ENCODE results near the gene ADAMTS18.
A peak's percentile ranks its signal among the peaks of the same experiment; 100 is the strongest.
"Not testable (repeated sequence)": the region's sequence is repeated elsewhere in the genome, so short reads cannot be mapped to it uniquely, and the experiment has no call there.

Gene ADAMTS18

DNA sequence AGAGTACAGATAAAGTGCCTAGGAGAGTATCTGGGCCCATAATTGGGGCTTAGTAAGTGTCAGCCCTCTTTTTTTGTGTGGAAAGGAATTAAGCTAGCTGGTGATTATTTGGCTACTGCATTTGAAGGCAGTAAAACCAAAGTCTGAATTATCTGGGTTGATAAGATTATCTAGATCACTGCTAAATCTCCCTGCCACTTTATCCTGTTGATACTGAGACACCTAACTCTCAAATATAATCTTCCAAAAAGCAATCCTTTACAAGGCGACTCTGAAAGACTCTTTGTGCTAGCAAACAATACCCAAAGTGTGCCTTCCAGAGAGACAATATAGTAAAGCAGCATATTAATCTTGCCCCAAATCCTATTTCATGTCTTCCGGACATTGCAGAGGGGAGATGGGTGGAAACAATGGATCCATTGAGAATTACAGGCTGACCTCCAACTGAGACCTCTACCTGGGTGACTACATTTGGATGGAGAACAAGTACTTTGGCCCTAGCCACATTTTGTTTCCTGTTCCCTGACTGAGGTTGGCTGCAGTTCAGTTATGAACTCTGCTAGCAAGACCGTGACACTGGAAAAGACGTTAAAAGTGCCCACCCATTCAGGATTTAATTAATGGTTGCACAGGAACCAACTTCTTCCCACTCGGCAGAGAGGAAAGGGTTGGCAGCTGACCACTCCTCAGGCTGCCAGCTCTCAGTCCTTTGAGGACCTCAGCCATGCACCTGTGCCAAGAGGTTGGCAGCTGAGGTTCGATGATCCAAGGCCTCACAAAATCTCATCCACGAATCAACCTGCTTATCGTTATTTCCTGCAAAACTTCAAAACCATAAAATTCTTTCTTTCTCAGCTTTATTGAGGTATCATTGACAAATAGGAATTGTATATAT, 163.1 kb downstream of the ADAMTS18 start:
- Histone ChIP-seq H3K4me1 (ENCODE audit: control insufficient read depth, insufficient read depth, low read length) (no peaks in the 10 kb centered on the region), H3K9ac (ENCODE audit: low read length in 2 of 2) (no peak overlapping the region), H3K9me3 (ENCODE audit: control insufficient read depth in 2 of 2, low read length in 2 of 2) (peaks cover 0 to 6% of the 10 kb centered on the region in 2 donors), H3K27me3 (ENCODE audit: control insufficient read depth in 1 of 2, insufficient read depth in 2 of 2, low read length in 2 of 2) (no peaks in the 10 kb centered on the region), H3K36me3 (ENCODE audit: control insufficient read depth in 2 of 2, insufficient read depth in 2 of 2, low read length in 2 of 2) (no peaks in the 10 kb centered on the region), H3K27ac (ENCODE audit: low read length) (no peak overlapping the region), H3K4me3 (ENCODE audit: low read length in 2 of 2) (no peak overlapping the region)

DNA sequence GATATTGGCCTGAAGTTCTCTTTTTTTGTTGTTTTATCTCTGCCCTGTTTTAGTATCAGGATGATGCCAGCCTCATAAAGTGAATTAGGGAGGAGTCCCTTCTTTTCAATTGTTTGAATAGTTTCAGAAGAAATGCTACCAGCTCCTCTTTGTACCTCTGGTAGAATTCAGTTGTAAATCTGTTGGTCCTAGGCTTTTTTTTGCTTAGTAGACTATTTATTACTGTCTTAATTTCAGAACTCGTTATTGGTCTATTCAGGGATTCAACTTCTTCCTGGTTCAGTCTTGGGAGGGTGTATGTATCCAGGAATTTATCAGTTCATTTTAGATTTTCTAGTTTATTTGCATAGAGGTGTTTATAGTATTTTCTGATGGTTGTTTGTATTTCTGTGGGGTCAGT, 168.6 kb downstream of the ADAMTS18 start:
- H3K9me3 ChIP-seq (ENCODE audit: control insufficient read depth in 2 of 2, low read length in 2 of 2); H3K4me1 ChIP-seq (ENCODE audit: control insufficient read depth, insufficient read depth, low read length); H3K27ac ChIP-seq (ENCODE audit: low read length); H3K27me3 ChIP-seq (ENCODE audit: control insufficient read depth in 1 of 2, insufficient read depth in 2 of 2, low read length in 2 of 2); H3K4me3 ChIP-seq (ENCODE audit: low read length in 2 of 2); H3K36me3 ChIP-seq (ENCODE audit: control insufficient read depth in 2 of 2, insufficient read depth in 2 of 2, low read length in 2 of 2); H3K9ac ChIP-seq (ENCODE audit: low read length in 2 of 2): not testable (repeated sequence)

DNA sequence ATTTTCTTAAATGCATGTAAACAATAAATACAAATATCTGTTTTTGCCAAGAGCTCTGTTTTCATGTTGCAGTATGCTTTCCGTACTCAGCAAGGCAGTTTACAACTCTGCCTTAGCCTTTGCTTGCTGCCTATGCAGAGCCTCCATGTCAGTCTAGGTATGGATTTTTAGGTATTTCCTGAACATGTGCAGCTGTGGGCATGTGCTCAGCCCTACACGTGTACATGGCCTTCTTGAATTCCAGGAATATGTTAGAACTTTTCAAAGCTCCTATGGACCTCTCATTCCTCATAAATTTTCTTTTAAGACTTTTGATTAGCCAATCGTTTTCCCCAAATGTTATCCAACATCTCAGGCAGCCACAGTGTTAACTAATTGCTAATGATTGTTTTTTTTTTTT, 171.9 kb downstream of the ADAMTS18 start:
- H3K27me3 ChIP-seq (ENCODE audit: control insufficient read depth in 1 of 2, insufficient read depth in 2 of 2, low read length in 2 of 2): no peaks in the 10 kb centered on the region
- no peak overlapping the region for H3K27ac ChIP-seq (ENCODE audit: low read length)
- peaks cover 0 to 2% of the 10 kb centered on the region in 2 donors for H3K9me3 ChIP-seq (ENCODE audit: control insufficient read depth in 2 of 2, low read length in 2 of 2)
- no peak overlapping the region for H3K4me3 ChIP-seq (ENCODE audit: low read length in 2 of 2)
- H3K4me1 ChIP-seq (ENCODE audit: control insufficient read depth, insufficient read depth, low read length): no peaks in the 10 kb centered on the region
- no peak overlapping the region for H3K9ac ChIP-seq (ENCODE audit: low read length in 2 of 2)
- no peaks in the 10 kb centered on the region for H3K36me3 ChIP-seq (ENCODE audit: control insufficient read depth in 2 of 2, insufficient read depth in 2 of 2, low read length in 2 of 2)

DNA sequence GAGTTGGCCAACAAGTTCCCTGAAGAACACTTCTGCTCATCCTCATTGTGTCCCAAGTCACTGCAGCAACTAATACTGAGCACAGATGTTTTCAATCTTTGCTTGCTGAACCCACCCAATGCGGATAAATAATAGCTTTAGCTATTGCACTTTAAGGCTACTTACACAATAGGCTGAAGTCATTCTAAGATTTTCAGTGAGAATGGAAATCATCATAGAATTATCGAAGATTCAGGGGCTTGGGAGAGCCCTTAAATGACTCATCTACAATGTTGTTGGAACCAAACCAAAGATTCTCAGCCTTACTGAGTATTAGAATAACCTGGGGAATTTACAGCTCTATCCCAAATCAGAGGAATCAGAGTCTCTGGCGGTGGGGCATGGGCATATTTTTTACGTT, 184.4 kb downstream of the ADAMTS18 start:
- no peak overlapping the region for H3K4me3 ChIP-seq (ENCODE audit: low read length in 2 of 2)
- H3K9me3 ChIP-seq (ENCODE audit: control insufficient read depth in 2 of 2, low read length in 2 of 2): no peaks in the 10 kb centered on the region
- no peak overlapping the region for H3K9ac ChIP-seq (ENCODE audit: low read length in 2 of 2)
- H3K27me3 ChIP-seq (ENCODE audit: control insufficient read depth in 1 of 2, insufficient read depth in 2 of 2, low read length in 2 of 2): no peaks in the 10 kb centered on the region
- H3K27ac ChIP-seq (ENCODE audit: low read length): no peak overlapping the region
- no peaks in the 10 kb centered on the region for H3K36me3 ChIP-seq (ENCODE audit: control insufficient read depth in 2 of 2, insufficient read depth in 2 of 2, low read length in 2 of 2)
- H3K4me1 ChIP-seq (ENCODE audit: control insufficient read depth, insufficient read depth, low read length): no peaks in the 10 kb centered on the region

DNA sequence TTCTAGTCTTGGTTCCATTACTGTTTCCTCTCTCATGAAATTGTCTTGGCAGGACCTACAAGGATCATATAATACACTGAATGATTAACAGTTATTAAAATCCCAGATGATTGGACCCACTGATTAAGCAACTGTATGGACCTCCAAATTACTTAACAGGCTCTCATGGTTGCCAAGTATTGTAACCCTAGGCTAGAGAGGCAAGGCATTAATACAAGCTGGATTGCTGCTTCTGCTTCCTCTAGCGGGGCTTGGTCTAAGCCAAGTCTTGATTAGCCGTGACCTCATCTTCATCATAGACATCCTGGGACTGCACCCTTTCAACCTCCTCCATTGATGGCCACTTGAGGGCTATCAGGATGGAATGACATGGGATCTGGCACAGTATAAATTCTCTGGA, 188.7 kb downstream of the ADAMTS18 start:
- Histone ChIP-seq H3K4me3 (ENCODE audit: low read length in 2 of 2) (no peak overlapping the region), H3K27me3 (ENCODE audit: control insufficient read depth in 1 of 2, insufficient read depth in 2 of 2, low read length in 2 of 2) (no peaks in the 10 kb centered on the region), H3K9ac (ENCODE audit: low read length in 2 of 2) (no peak overlapping the region), H3K4me1 (ENCODE audit: control insufficient read depth, insufficient read depth, low read length) (no peaks in the 10 kb centered on the region), H3K9me3 (ENCODE audit: control insufficient read depth in 2 of 2, low read length in 2 of 2) (no peaks in the 10 kb centered on the region), H3K36me3 (ENCODE audit: control insufficient read depth in 2 of 2, insufficient read depth in 2 of 2, low read length in 2 of 2) (no peaks in the 10 kb centered on the region), H3K27ac (ENCODE audit: low read length) (no peak overlapping the region)

DNA sequence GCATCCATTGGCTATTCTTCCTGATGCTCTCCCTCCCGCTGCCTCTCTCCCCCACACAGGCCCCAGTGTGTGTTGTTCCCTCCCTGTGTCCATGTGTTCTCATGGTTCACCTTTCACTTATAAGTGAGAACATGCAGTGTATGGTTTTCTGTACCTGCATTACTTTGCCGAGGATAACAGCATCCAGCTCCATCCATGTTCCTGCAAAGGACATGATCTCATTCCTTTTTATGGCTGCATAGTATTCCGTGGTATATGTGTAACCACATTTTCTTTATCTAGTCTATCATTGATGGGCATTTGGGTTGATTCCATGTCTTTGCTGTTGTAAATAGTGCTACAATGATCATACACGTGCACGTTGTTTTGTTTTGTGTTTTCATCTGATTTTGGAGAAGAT, 192.4 kb downstream of the ADAMTS18 start:
- H3K36me3 ChIP-seq (ENCODE audit: control insufficient read depth in 2 of 2, insufficient read depth in 2 of 2, low read length in 2 of 2); H3K27ac ChIP-seq (ENCODE audit: low read length); H3K4me3 ChIP-seq (ENCODE audit: low read length in 2 of 2); H3K4me1 ChIP-seq (ENCODE audit: control insufficient read depth, insufficient read depth, low read length); H3K9ac ChIP-seq (ENCODE audit: low read length in 2 of 2); H3K27me3 ChIP-seq (ENCODE audit: control insufficient read depth in 1 of 2, insufficient read depth in 2 of 2, low read length in 2 of 2); H3K9me3 ChIP-seq (ENCODE audit: control insufficient read depth in 2 of 2, low read length in 2 of 2): not testable (repeated sequence)

DNA sequence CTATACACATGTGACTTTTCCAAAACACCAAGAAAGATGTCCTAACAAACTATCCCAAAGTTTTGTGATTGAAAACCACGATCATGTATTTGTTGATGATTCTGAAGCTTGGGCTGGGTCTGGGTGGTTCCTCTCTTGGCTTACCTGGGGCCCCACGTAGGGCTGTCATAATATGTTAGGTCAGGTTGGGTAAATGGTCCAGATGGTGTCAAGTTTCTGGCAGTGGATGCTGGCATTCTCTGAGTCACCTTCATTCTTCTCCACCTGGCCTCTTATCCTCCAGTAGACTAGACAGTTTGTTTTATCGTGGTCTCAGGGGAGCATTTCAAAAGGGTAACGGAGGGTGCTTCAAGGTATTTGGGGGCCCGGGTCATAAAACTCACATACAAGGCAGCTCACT, 196.2 kb downstream of the ADAMTS18 start:
- Histone ChIP-seq H3K36me3 (ENCODE audit: control insufficient read depth in 2 of 2, insufficient read depth in 2 of 2, low read length in 2 of 2) (no peaks in the 10 kb centered on the region), H3K4me3 (ENCODE audit: low read length in 2 of 2) (no peak overlapping the region), H3K27me3 (ENCODE audit: control insufficient read depth in 1 of 2, insufficient read depth in 2 of 2, low read length in 2 of 2) (peaks cover 0 to 2% of the 10 kb centered on the region in 2 donors), H3K9me3 (ENCODE audit: control insufficient read depth in 2 of 2, low read length in 2 of 2) (no peaks in the 10 kb centered on the region), H3K4me1 (ENCODE audit: control insufficient read depth, insufficient read depth, low read length) (peaks cover 4% of the 10 kb centered on the region), H3K27ac (ENCODE audit: low read length) (no peak overlapping the region), H3K9ac (ENCODE audit: low read length in 2 of 2) (no peak overlapping the region)

DNA sequence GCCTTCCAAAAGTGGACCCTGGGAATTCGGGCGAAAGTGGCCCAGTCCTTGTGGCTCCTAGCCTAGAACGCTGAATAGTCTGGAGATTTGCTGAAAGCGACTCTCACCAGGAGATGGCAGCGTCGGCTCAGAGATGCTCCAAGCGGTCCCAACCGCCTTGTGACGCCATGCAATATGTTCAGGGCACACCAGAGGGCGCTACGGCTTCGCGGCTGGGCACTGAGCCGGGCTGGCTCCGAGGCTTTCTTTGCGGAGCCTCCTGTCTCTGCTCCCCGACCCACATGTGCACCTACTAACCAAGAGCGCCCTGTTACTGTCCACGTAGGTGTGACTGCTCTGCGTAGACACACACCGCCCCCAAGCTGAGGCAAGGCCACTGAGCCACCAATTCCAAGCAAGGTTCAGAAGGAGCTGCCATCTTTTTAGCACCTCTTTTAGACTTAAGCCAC, 198.7 kb downstream of the ADAMTS18 start:
- H3K4me1 ChIP-seq (ENCODE audit: control insufficient read depth, insufficient read depth, low read length): peaks cover 4% of the 10 kb centered on the region
- no peak overlapping the region for H3K9ac ChIP-seq (ENCODE audit: low read length in 2 of 2)
- peaks cover 0 to 2% of the 10 kb centered on the region in 2 donors for H3K27me3 ChIP-seq (ENCODE audit: control insufficient read depth in 1 of 2, insufficient read depth in 2 of 2, low read length in 2 of 2)
- peak overlapping the region; percentile 36 to 62 for H3K4me3 ChIP-seq (ENCODE audit: low read length in 2 of 2)
- no peaks in the 10 kb centered on the region for H3K9me3 ChIP-seq (ENCODE audit: control insufficient read depth in 2 of 2, low read length in 2 of 2)
- no peaks in the 10 kb centered on the region for H3K36me3 ChIP-seq (ENCODE audit: control insufficient read depth in 2 of 2, insufficient read depth in 2 of 2, low read length in 2 of 2)
- no peak overlapping the region for H3K27ac ChIP-seq (ENCODE audit: low read length)

DNA sequence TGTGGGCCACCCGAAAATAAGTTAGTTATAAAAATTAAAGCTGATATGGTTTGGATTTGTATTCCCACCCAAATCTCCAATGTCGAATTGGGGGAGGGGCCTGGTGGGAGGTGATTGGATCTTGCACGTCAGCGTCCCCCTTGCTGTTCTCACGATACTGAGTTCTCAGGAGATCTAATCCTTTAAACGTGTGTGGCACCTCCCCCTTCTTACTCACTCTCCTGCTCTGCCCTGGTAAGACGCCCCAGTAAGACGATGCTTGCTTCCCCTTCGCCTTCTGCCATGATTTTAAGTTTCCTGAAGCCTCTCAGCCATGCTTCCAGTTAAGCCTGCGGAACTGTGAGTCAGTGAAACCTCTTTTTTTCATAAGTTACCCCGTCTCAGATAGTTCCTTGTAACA, 200.2 kb downstream of the ADAMTS18 start:
- no peaks in the 10 kb centered on the region for H3K9me3 ChIP-seq (ENCODE audit: control insufficient read depth in 2 of 2, low read length in 2 of 2)
- H3K27me3 ChIP-seq (ENCODE audit: control insufficient read depth in 1 of 2, insufficient read depth in 2 of 2, low read length in 2 of 2): peaks cover 2 to 3% of the 10 kb centered on the region in 2 donors
- H3K4me1 ChIP-seq (ENCODE audit: control insufficient read depth, insufficient read depth, low read length): peaks cover 4% of the 10 kb centered on the region
- no peak overlapping the region for H3K27ac ChIP-seq (ENCODE audit: low read length)
- H3K4me3 ChIP-seq (ENCODE audit: low read length in 2 of 2): no peak overlapping the region
- H3K36me3 ChIP-seq (ENCODE audit: control insufficient read depth in 2 of 2, insufficient read depth in 2 of 2, low read length in 2 of 2): no peaks in the 10 kb centered on the region
- H3K9ac ChIP-seq (ENCODE audit: low read length in 2 of 2): no peak overlapping the region

DNA sequence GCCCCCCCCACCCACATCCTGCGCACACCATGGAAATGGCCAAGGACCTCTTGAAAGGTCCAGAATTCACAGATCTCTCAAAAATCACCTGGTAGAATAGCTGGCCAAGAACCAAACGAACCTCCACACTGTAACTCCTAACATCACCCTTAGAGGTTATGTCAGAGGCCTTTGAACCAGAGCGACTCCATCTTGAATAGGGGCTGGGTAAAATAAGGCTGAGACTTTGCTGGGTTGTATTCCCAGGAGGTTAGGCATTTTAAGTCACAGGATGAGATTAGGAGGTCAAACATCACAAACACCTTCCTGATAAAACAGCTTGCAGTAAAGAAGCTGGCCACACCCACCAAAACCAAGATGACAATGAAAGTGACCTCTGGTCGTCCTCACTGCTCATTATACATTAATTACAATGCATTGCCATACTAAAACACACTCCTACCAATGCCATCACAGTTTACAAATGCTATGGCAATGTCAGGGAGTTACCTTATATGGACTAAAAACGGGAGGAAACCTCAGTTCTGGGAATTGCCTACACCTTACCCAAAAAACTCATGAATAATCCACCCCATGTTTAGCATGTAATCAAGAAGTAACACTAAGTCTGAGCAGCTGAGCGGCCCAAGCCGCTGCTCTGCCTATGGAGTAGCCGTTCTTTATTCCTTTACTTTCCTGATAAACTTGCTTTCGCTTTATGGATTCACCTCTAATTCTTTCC, 200.9 kb downstream of the ADAMTS18 start:
- Histone ChIP-seq H3K36me3 (ENCODE audit: control insufficient read depth in 2 of 2, insufficient read depth in 2 of 2, low read length in 2 of 2) (no peaks in the 10 kb centered on the region), H3K4me3 (ENCODE audit: low read length in 2 of 2) (no peak overlapping the region), H3K9me3 (ENCODE audit: control insufficient read depth in 2 of 2, low read length in 2 of 2) (no peaks in the 10 kb centered on the region), H3K9ac (ENCODE audit: low read length in 2 of 2) (no peak overlapping the region), H3K27ac (ENCODE audit: low read length) (no peak overlapping the region), H3K27me3 (ENCODE audit: control insufficient read depth in 1 of 2, insufficient read depth in 2 of 2, low read length in 2 of 2) (peaks cover 2 to 3% of the 10 kb centered on the region in 2 donors), H3K4me1 (ENCODE audit: control insufficient read depth, insufficient read depth, low read length) (peaks cover 4% of the 10 kb centered on the region)

Data from stomach smooth muscle (tissue), 2 donors.